ENCODE data around the gene MANSC4.

DNA sequence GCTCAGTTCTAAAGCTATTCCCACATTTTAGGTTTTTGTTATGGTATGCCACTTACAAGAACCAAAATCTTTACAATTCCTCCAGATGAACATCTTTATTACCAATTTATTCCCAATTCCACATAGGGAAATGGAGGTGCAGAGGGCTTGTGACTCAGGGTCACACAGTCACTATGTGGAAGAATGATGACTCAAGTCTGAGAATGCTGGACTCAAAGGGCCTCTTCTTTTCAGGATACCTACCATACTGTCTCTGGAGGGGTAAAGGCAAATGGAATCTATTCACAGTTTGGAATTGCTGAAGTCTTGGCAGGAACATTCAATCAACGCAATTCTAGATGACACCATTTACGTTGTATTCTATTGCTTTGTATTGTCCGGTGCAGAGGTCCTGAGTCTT lies 48.2 kb upstream of the MANSC4 start:
- TF ChIP-seq, protein P1, sequence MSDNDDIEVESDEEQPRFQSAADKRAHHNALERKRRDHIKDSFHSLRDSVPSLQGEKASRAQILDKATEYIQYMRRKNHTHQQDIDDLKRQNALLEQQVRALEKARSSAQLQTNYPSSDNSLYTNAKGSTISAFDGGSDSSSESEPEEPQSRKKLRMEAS (IDR thresholded peaks at IDR 0.05) = no peak
- TF ChIP-seq CTCF (IDR thresholded peaks at IDR 0.05; ENCODE audit: low read depth, low read length, missing input control) = no peak
- TF ChIP-seq TAF1 (conservative IDR thresholded peaks at IDR 0.05) = no peak
- TF ChIP-seq JUND (IDR thresholded peaks at IDR 0.05) = no peak
